AG09309 (cell line): ENCODE measurements around the gene XXYLT1.

Experiments
- DNase-seq: peaks from one replicate; pipeline ENCODE4 v3.0.0-alpha.2; 2010; ENCODE audit warnings: low read depth
- H3K4me3 ChIP-seq: 2 replicates; pipeline ENCODE4 v1.5.1; 2011; ENCODE audit warnings: mild to moderate bottlenecking, low read depth, low read length, moderate library complexity; ENCODE audit not compliant: control insufficient read depth
- CTCF ChIP-seq: IDR thresholded peaks from 2 replicates; pipeline ENCODE4 v1.5.1; 2011; ENCODE audit warnings: mild to moderate bottlenecking, low read depth, low read length, inconsistent platforms; ENCODE audit not compliant: insufficient read depth, control insufficient read depth; ENCODE audit errors: missing control alignments

Gene XXYLT1

GRCh38 chr3:195123281-195123691 is 147.7 kb downstream of the XXYLT1 start:
- DNase-seq = no peak
- TF ChIP-seq CTCF = no peak
- H3K4me3 ChIP-seq = no peak overlapping the region

- no peak for TF ChIP-seq CTCF
- no peak for DNase-seq
- no peak overlapping the region for H3K4me3 ChIP-seq
Measured at GRCh38 chr3:195122261-195122660, 148.7 kb downstream of the XXYLT1 start.

- DNase-seq = no peak
- H3K4me3 ChIP-seq = no peak overlapping the region
- no peak for TF ChIP-seq CTCF
Measured at GRCh38 chr3:195120267-195120601, 150.7 kb downstream of the XXYLT1 start.

- no peak for TF ChIP-seq CTCF
- peak; percentile 46 for DNase-seq
- no peak overlapping the region for H3K4me3 ChIP-seq
Measured at GRCh38 chr3:195119461-195120266, 151.3 kb downstream of the XXYLT1 start.

- no peak for DNase-seq
- TF ChIP-seq CTCF = no peak
- H3K4me3 ChIP-seq = no peak overlapping the region
Measured at GRCh38 chr3:195118671-195119070, 152.3 kb downstream of the XXYLT1 start.

GRCh38 chr3:195117978-195118581 is 152.9 kb downstream of the XXYLT1 start:
- peak; percentile 33 for TF ChIP-seq CTCF
- H3K4me3 ChIP-seq = no peak overlapping the region
- DNase-seq = no peak
